Hematopoietic multipotent progenitor cell treated with erythropoietin and hydrocortisone succinate and interleukin-3 and kit ligand, for 8 days (in vitro differentiated cells): ENCODE data around the gene MPO.

Experiments
- DNase-seq: peaks from one replicate; pipeline ENCODE4 v3.0.0-alpha.2; 2015

MPO gene

DNA sequence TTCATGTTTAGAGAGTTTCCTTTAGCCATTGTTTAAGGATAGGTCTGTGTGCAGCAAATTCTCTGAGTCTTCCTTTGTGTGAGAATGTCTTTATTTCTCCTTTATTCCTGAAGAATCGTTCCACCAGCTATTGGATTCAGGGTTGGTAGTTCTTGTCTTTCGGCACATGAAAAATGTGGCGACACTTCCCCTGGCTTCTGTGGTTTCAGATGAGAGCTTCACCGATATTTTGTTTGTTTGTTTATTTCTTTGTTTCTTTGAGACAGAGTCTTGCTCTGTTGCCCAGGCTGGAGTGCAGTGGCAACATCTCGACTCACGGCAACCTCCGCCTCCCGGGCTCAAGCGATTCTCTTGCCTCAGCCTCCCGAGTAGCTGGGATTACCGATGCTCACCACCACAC lies 18.6 kb downstream of the MPO start:
- no peak for DNase-seq

DNA sequence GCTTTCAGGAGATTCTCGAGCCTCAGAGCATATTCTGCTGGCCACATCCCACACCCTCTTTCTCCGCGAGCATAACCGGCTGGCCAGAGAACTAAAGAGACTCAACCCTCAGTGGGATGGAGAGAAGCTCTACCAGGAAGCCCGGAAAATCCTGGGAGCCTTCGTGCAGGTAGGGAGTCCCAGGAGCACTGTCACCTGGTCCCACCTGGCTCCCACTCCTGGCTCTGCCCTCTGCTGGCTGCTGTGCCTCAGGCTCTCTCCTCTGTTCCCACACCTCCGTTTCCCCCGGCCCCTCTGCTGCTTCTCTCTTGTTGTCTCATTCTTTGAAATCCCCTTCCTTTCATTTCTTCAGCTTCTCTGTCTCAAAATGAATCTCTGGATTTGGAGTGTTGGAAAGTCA lies 25.9 kb downstream of the MPO start:
- no peak for DNase-seq

DNA sequence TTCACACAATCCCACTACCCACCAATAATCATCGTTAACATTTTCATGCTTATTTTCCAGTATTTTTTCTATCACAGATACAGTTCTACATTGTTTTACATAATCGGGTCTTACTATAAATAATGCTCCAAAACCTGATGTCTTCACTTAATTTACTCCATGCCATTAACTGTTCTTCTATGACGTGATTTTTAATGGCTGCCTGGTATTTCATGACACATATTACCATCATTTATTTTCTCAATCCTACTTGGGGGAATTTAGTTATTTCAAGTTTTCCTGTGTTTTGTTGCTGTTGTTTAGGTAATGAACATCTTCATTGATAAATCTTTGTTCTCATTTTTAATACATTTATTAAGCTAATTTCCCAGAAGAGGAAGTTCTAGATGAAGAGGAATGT lies 27.7 kb downstream of the MPO start:
- no peak for DNase-seq

DNA sequence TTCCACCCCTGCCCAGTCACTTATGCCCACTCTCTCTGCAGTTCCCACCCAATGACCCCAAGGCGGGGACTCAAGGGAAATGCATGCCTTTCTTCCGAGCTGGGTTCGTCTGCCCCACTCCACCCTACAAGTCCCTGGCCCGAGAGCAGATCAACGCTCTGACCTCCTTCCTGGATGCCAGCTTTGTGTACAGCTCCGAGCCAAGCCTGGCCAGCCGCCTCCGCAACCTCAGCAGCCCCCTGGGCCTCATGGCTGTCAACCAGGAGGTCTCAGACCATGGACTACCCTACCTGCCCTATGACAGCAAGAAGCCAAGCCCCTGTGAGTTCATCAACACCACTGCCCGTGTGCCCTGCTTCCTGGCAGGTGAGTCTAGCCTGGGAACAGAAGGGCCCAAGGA lies 28.6 kb downstream of the MPO start:
- no peak for DNase-seq

DNA sequence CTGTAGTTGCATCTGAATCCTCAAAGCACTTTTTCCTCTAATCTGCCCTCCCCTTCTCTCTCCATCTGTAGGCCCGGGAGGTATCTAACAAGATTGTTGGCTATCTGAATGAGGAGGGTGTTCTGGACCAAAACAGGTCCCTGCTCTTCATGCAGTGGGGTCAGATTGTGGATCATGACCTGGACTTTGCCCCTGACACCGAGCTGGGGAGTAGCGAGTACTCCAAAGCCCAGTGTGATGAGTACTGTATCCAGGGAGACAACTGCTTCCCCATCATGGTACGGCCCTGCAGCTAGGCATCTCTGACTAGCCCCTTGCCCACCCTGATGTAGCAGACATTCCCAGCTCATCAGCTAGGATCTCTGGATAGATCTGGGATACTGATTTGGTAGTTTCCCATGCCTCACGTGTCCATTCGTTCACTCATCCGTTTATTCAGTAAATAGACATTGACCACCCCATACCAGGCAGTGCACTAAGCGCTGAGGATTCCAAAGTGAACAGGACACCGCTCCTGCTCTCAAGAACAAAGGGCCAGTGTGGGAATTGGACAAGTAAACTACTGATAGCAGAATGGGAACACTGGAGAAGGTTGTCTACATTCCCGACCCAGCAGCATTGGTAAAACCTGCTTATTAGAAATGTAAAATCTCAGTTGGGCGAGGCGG lies 30.3 kb downstream of the MPO start:
- no peak for DNase-seq

DNA sequence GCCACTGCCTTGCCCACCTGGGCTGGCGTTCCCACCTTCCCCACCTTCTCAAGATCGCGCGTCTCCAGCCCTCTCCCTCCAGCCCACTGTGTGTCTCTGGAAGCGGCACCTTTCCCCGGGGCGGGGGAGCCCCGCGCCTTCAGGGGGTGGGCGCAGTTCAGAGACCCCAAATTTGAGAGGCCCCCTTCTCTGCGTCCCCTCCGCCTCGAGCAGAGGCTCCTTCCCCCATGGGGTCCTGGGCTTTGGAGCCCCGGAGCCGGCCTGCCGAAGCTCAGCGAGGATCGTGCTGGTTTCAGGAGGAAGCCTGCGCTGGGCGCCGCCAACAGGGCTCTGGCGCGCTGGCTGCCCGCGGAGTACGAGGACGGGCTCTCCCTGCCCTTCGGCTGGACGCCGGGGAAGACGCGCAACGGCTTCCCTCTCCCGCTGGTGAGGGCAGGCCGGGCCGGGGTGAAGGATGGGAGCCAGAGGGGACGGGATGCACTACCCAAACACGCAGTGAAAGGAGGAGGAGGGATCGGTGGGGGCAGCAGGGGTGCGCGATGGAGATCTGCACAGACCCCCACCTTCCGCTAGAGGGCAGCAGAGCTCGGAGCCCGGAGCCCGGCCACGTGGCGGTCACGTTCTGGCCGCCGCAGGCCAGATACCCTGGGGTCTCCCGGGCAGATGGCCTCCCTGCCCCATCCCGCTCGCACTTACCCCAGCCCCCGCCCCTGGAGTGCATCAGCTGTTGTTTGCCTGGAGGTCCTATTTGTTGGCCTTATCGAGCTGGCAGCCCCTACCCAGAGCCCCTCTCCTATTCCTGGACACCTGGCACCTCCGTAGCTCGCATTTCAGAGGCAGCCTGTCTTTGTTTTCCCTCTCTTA lies 31.2 kb downstream of the MPO start:
- DNase-seq = peak; percentile 67

DNA sequence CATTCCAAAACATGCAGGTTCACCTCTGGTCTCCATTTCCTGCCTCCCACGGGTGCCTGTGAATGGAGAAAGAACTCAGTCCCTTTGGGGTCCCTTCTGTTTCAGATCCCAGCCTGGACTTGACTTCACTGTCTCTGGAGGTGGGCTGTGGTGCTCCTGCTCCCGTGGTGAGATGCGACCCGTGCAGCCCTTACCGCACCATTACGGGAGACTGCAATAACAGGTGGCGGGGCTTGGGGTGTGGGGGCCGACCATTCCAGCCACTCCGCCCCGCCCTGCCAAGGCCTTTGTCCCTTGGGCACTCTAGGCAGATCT lies 31.8 kb downstream of the MPO start:
- DNase-seq = no peak

DNA sequence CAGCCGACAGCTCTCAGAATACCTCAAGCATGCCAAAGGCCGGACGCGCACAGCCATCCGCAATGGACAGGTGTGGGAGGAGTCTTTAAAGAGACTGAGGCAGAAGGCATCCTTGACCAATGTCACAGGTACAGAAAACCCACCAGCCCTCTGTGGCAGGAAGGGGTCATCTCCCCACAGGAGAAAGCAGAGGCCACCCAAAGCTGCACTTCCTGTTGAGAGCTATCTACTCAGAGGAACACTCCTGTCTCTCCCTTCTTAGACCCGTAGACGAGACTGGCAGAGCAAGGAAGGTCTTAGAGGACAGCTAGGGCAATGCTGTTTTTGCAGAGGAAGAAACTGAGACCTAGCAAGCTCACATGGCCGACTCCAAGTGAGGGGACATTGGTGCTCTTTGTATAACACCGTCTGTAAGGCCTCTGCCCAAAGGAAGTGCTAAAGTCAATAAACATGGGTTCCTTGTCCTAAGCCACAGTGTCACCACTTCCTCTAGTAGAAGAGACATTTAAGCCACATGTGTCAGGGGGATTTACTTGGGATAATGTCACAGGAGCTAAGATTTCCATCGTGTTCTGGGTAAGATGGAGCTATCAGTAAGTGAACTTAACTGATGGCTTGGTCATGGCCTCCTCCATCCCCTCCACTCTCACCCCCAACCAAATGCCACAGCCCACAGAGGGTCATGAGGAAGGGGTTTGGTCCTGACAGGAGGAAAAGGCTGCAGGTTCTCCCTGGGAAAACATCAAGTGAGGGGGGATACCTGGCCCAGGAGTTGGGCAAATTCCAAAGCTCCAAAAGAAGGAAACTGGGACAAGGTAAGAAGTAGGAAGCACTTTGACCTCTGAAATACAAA lies 33.0 kb downstream of the MPO start:
- DNase-seq = no peak

DNA sequence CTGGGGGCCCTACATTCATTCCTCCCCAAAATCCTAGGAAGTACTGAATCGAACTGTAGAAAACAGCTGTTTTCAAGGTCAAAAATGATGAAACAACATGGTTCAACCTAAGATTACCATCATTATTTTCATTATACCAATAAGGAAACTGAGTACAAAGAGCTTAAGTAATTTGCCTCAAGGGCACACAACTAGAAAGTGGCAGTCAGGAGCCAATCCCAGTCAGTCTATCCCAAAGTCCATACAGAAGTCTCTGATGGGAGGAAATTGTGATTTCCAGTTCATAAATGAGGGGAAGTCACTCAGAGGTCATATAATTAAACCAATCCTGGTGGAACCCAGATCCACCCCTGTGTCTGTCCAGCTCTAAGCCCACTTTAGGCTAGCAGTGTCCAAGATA lies 34.0 kb downstream of the MPO start:
- DNase-seq = no peak

DNA sequence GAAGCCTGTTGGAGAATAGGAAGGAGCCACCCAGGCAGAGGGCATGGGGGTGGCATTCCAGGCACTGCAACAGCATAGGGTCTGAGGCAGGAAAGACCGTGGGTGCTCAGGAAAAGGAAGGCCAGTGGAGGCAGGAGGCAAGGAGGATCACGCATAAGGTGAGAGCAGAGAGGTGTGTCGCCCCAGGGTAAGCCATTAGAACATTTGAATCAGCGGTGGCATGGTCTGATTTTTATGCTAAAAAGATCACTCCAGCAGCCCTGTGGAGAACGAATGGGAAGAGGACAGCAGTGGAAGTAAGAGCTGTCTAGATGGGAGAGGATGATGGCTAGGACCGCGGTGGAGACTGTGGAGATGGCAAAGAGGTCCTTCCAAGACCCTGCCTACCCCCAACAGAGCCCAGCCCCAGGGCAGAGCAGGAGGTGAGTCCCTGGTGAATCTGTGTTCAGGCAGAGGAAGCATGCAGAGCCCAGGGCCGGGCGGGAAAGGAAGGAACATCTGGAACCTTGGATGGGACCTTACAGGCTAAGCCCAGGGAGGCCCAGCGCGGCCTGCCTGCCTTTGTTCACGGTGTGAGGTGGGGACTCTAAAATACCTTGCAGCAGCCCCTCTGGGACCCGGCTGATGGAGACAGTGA lies 34.5 kb downstream of the MPO start:
- no peak for DNase-seq

DNA sequence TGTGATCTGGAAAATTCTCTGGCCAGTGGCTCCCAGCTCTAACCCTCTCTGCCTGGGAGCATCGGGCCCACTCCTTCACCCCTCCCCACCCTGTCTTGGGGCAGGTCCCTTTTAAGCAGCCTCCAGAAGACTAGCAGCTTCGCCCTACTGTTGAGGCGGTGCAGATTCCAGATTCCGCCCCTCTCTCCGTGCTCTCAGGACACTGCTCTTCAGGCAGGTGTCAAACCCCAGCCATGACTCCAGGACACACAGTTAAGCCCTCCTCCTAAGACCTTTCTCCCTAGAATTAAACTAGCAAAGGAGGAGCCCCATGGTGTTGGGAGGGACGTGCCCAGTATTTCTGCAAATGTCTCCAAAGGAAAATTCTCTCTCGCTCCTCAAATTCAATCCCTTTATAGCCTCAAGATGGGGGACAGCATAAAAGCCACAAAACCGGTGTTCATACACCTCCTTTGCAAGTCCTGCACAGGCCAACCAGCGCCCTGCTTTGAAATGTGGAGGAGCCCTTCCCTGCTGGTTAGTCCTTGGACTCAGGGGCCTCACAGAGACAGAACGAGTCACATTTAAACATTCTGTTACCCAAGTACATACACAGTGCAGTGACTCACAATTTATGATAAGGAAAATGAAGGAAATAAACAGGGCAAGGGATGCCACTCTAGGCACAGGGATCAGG lies 35.2 kb downstream of the MPO start:
- no peak for DNase-seq

DNA sequence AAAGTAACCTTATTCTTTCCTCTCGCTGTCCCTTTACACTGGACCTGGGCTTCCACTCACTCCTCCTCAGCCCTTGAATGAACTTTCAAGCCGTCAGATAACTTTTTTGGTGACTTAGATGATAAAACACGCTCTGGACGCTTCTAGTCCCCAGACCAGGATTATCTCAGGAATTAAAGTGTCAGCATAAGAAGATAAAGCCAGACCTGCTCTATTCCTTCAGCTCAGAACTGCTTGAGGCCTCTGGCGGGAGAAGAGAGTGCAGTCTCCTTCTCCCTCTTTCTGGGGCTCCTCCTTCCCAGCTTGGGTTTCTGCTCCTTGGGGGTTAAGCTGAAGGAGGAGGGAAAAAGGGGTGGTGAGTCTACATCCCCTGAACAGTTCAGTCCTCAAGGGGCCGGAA lies 35.8 kb downstream of the MPO start:
- DNase-seq = no peak

DNA sequence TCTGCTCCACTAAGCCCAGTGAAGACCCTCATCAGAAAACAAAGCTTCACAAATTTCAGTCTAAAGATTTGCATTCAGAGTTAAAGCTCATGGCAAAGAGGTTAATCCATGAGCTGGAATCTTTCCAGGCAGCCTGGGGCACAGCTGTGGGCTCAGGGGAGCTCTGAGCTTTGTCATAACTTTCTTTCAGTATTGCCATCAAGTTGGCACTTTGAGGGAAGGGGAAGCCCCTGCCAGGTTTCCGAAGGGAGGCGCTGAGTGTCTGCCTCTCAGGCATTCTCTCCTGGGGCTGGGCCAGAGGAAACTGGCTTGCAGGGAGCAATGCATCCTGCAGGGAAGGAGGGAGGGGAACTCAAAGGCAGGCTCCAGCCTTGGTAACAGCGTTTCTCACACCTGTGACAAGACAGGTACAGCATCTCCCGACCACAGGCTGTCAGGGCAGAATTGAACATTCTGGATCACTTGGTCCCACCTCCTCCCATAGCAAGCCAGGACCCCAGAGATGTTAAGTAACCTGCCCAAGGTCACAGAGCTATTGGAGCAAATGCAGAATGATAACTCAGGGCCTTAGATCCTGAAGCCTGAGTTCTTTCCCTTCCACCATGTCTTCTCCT lies 38.5 kb downstream of the MPO start:
- no peak for DNase-seq

DNA sequence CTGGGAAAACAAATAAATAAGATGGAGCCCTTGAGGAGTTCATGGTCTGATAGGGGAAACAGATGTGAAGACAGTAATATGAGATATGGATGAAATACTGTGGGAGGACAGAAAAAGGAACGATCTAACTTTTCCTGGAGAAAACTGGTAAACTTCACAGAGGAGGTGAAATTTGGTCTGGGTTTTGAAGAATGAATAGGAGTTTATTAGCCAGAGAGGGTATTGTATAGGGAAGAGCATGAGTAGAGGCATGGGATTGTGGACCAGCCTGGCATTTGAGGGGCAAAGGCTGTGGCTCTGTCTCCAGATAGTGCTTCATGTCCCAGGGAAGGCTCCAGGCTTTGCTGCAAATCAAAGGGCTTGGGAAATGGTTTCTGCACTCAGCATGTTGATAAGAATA lies 40.7 kb downstream of the MPO start:
- DNase-seq = no peak

DNA sequence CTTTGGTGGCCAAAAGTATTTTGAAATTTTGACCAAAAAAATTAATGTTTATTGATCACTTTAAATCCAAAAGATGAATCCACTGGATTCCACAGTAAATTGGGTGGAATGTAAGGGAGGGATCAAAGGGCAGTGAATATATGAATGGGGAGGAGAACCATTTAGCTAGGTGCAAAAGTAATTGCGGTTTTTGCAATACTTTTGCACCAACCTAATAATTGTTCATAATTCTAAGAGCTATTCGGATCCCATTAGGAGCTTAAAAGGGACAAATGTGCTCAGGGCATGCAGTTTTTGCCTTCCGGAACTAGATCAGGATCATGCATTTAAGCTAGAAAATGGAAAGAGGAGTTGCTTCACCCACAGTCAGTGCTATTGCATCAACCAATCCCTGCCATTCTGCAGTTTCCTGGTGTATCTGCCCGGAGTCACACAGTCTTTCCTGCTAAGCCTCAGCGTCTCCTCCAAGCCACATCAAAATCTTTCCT lies 42.5 kb downstream of the MPO start, which contains the start of gene LPO:
Gene LPO (plus strand): TSS at position 438 of the 488 bp plus-strand sequence. CDS start 4,396 bp downstream, outside the sequence.
- no peak for DNase-seq

DNA sequence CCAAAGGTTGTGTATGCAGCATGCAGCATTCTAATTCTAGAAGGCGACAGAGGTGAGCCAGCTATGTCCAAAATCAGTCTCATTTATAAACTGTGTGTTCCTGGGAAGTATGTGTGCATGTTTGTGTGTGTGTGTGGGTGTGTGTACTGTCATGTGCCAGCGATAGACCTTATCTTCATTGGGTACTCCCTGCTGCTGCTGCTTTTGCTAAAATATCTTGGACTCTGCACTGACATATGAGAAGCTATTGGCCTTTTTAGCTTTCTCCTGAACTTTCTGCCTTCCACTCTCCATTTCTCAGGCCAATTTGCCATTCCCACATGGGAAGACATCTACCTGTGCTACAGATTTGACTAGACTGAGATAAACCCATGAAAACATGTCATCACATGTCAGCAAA lies 44.3 kb downstream of the MPO start:
- peak; percentile 55 for DNase-seq

DNA sequence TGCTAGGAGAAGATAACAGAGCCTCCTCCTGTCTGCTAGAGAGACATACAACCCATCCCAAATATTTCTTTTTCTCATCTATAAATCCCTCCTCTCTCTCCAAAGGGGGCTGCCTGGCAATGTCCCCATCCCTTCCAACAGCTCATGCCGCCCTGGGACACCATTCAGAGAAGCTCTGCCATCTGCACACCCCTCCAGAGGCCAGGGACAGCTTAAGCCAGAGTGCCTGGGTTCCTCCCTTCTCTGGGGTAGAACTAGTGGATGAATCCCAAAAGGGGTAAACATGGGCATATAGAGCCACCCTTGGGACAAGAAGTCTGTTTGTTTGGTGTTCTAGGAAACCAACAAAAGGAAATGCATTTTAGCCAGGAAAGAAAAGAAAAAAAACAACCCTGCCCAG lies 44.9 kb downstream of the MPO start:
- no peak for DNase-seq

DNA sequence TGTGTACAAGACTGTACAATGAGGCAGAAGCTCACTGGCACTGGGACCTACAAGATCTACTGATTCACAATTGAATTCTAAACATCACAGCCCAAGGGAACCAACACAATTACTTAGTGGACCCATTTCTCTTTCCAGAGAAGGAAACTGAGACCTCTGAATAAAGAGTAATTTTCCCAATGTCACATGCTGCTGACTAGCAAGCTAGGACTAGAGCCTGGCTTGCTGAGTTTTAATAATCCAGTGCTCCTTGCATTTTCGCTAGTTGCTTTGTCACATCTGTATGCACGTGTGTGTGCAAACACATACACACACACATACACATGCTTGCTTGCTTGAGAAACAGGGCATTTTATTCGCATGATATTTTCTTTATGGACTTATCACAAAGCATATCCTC lies 46.2 kb downstream of the MPO start:
- no peak for DNase-seq

DNA sequence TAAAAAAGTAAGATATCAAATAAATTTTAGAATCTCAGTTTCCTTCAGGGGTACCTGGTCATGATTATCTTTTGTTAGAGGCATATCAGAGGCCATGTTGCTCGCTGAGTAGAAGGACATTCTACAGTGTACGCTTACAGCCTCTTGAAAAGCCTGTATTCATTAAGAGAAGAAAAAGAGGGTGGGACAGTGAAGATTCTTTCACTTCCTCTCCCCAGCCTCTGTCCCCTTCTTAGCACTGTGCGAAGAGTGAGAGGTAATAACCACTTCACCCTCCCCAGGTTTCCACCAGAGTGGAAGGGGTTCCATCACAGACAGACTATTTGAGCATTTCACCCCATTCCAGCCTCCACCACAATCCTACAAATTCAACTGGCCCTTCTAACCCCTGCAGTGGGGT lies 47.2 kb downstream of the MPO start:
- DNase-seq = no peak

DNA sequence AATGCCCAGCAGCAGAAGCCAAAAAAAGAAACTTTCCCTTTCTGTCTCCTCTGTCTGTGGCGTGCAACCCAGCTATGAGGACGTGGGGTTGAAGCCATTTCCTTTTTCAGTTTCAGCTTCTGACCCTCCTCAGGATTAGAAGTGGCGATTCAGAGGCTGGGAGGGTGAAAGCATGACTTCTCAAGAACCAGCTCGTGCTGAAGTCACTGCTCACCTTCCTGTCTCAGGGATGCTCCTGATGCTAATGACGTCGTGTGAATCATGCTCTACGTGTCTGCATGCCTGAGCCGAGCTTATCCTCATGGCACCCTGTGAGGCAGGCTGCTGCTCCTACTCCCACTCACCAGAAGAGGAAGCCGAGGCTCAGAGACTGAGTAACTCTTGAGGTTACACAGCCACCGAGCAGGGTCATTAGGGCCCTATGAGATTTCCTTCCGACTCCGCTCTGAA lies 48.0 kb downstream of the MPO start:
- no peak for DNase-seq

DNA sequence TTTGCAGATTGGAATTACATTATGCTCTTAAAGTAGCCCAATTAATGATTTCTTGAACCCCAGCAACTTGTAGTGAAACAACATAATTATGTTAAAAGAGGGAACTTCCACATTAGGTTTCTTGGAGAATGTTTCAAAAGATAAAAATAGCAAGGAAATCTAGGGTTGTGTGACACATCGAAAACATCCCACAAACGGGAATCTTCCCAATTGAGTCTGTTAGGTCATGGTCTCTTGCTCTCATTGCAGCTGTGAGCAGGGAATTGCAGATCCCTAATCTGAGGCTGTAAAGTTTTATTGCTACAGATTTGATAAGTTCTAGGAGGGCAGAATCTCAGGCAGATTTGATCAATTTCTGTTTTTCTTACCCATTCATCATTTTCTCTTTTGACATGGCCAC lies 49.1 kb downstream of the MPO start:
- DNase-seq = no peak

DNA sequence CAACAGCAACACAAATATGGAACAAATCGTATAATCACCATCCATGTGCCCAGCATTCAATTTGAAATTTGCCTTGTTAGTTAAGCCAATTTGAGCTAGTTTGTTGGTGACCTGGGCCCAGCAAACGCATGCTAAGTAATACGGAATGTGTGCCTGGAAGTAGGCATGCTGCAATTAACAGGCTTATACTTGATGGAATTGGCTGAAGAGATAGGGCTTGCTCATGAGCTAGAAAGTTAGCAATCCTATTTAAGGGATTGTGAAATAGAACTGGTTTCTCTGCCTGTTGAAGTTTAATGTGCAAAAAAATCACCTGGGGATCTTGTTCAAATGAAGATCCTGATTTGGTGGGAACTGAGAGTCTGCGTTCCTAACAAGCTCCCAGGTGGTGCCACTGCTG lies 50.9 kb downstream of the MPO start:
- no peak for DNase-seq
